GM12878 (cell line): ENCODE data around the gene GCNT3. TPM values are rescaled to one million over a fixed set of nuclear protein-coding genes. Genes with fewer than 3 reads are reported as not detected.

ENCODE experiments used
- ATF3 ChIP-seq: IDR thresholded peaks from 2 replicates; pipeline ENCODE4 v1.6.1; 2011; ENCODE audit warnings: low read depth, mild to moderate bottlenecking, low read length, moderate library complexity, borderline replicate concordance; ENCODE audit errors: extremely low read depth
- E2F4 ChIP-seq: IDR thresholded peaks from 2 replicates; pipeline ENCODE4 v1.6.1; 2012; ENCODE audit warnings: low read depth, low read length, improper control_type of control experiment
- FOXK2 ChIP-seq: fragments of 450-650 bp; IDR thresholded peaks from 2 replicates; pipeline ENCODE4 v1.6.1; 2017; ENCODE audit warnings: mild to moderate bottlenecking, moderate library complexity
- IRF5 ChIP-seq: fragments of 450-650 bp; IDR thresholded peaks from 2 replicates; pipeline ENCODE4 v1.6.1; 2017; ENCODE audit warnings: borderline replicate concordance
- SKIL ChIP-seq: fragments of 450-650 bp; IDR thresholded peaks from 2 replicates; pipeline ENCODE4 v1.6.1; 2017; ENCODE audit warnings: mild to moderate bottlenecking, low read depth, inconsistent platforms; ENCODE audit not compliant: poor library complexity, severe bottlenecking
- ZBED1 ChIP-seq: IDR thresholded peaks from 2 replicates; pipeline ENCODE4 v1.6.1; 2016; ENCODE audit warnings: borderline replicate concordance
- polyA plus RNA-seq, 11 experiments: library from polyadenylated mRNA; depleted of rRNA in 4 of 11; unstranded in 6 of 11; stranded (reverse) in 5 of 11; fragments of >200 nt; fragmentation: Nextera tagmentation in 4 of 11; fragmentation: Illumina TruSeq in 1 of 11; extraction: Ambion mirVana in 4 of 11; extraction: Trizol in 1 of 11; gene quantifications; 1 replicate in 1 of 11; 2 replicates in 10 of 11; pipeline versions ENCODE4 v1.2.1 to v1.2.3, GENCODE V29; 2011 to 2016; ENCODE audit warnings: inconsistent platforms in 2 of 11, missing spikeins in 2 of 11, low read depth in 1 of 11
- total RNA-seq, 4 experiments: library from RNA; depleted of rRNA in 3 of 4; stranded (reverse); fragments of >200 nt in 3 of 4; fragmentation: Illumina TruSeq in 1 of 4; extraction: Trizol in 1 of 4; gene quantifications; 2 replicates each; pipeline versions ENCODE4 v1.2.1 to v1.2.3, GENCODE V29; 2013 to 2021

The GCNT3 gene
- total and polyA plus RNA-seq, 10 of the 15 experiments (the other 5 are each of a cell fraction or from before 2014, with no cell fraction given): 0.03 to 0.53 (median 0.25) TPM; not detected in 2

- TF ChIP-seq SKIL: no peak
- TF ChIP-seq ZBED1: no peak
- no peak for TF ChIP-seq E2F4
- no peak for TF ChIP-seq IRF5
- TF ChIP-seq ATF3: no peak
- no peak for TF ChIP-seq FOXK2
These were observed 42.5 kb downstream of the GCNT3 start (continued) for GRCh38 chr15:59654046-59654445.
